GM18861 (cell line): ENCODE results near the gene LTBP2.

ENCODE experiments used
- ATAC-seq: cut with Tn5 transposase; IDR thresholded peaks from one replicate; pipeline ENCODE4 v1.9.1; 2021; ENCODE audit not compliant: unreplicated experiment

Gene LTBP2

GRCh38 chr14:74531467-74531866, 80.6 kb downstream of the LTBP2 start:
- ATAC-seq, result no peak

GRCh38 chr14:74531006-74531405, 81.0 kb downstream of the LTBP2 start:
- no peak for ATAC-seq

GRCh38 chr14:74528886-74529285, 83.2 kb downstream of the LTBP2 start:
- no peak for ATAC-seq

- ATAC-seq, result no peak
Measured at GRCh38 chr14:74528406-74528805, 83.6 kb downstream of the LTBP2 start.

GRCh38 chr14:74527736-74528280, 84.2 kb downstream of the LTBP2 start:
- ATAC-seq, result no peak

- no peak for ATAC-seq
Measured at GRCh38 chr14:74526854-74527585, 85.0 kb downstream of the LTBP2 start.

- ATAC-seq, result no peak
Measured at GRCh38 chr14:74525361-74525851, 86.6 kb downstream of the LTBP2 start.

- ATAC-seq, result no peak
Measured at GRCh38 chr14:74524812-74525135, 87.3 kb downstream of the LTBP2 start.

GRCh38 chr14:74524076-74524811, 87.8 kb downstream of the LTBP2 start:
- no peak for ATAC-seq

- ATAC-seq, result no peak
Measured at GRCh38 chr14:74522740-74523139, 89.3 kb downstream of the LTBP2 start.

GRCh38 chr14:74521756-74522155, 90.3 kb downstream of the LTBP2 start:
- ATAC-seq, result no peak

- no peak for ATAC-seq
Measured at GRCh38 chr14:74519316-74520074, 92.5 kb downstream of the LTBP2 start.

- no peak for ATAC-seq
Measured at GRCh38 chr14:74518221-74518620, 93.8 kb downstream of the LTBP2 start.

- no peak for ATAC-seq
Measured at GRCh38 chr14:74517731-74518130, 94.3 kb downstream of the LTBP2 start.

GRCh38 chr14:74516451-74517160, 95.4 kb downstream of the LTBP2 start:
- no peak for ATAC-seq

- no peak for ATAC-seq
Measured at GRCh38 chr14:74515891-74516412, 96.1 kb downstream of the LTBP2 start.

- no peak for ATAC-seq
Measured at GRCh38 chr14:74514471-74514941, 97.5 kb downstream of the LTBP2 start.

- no peak for ATAC-seq
Measured at GRCh38 chr14:74511966-74512830, 99.8 kb downstream of the LTBP2 start.

- no peak for ATAC-seq
Measured at GRCh38 chr14:74510959-74511409, 101.1 kb downstream of the LTBP2 start.
